ENCODE results near the gene TNRC18.

The TNRC18 gene

GRCh38 chr7:5303591-5304505, 119.8 kb downstream of the TNRC18 start:
- no peaks in the 10 kb centered on the region for H3K9me3 ChIP-seq (ENCODE audit: insufficient read depth, low read length)
- H3K36me3 ChIP-seq (ENCODE audit: low read length): no peaks in the 10 kb centered on the region
- TF ChIP-seq EZH2phosphoT487 (conservative IDR thresholded peaks at IDR 0.05; ENCODE audit: low read length): no peak
- TF ChIP-seq CTCF (IDR thresholded peaks at IDR 0.05; ENCODE audit: insufficient read depth, low read length, poor library complexity, severe bottlenecking): no peak
- H3K27ac ChIP-seq (ENCODE audit: low read depth, low read length): no peak overlapping the region
- H3K9me2 ChIP-seq (replicated peaks; ENCODE audit: insufficient read depth, low read length): no peaks in the 10 kb centered on the region
- H3K4me3 ChIP-seq (ENCODE audit: insufficient read depth, low read length, poor library complexity, severe bottlenecking): no peak overlapping the region
- H3F3A ChIP-seq (ENCODE audit: insufficient read depth): no peaks in the 10 kb centered on the region
- H3K27me3 ChIP-seq (ENCODE audit: low read length): no peaks in the 10 kb centered on the region
- no peak overlapping the region for H3K9ac ChIP-seq (ENCODE audit: low read length)
- H3K79me2 ChIP-seq (ENCODE audit: insufficient read depth, low read length): no peaks in the 10 kb centered on the region
- no peak overlapping the region for H2AFZ ChIP-seq (ENCODE audit: low read depth, low read length, severe bottlenecking)
- no peaks in the 10 kb centered on the region for H4K20me1 ChIP-seq (ENCODE audit: low read depth, low read length)
- no peak overlapping the region for H3K4me2 ChIP-seq (ENCODE audit: low read depth, low read length, poor library complexity, severe bottlenecking)

- Histone ChIP-seq H3K9me2 (replicated peaks; ENCODE audit: insufficient read depth, low read length) (no peaks in the 10 kb centered on the region), H3K4me3 (ENCODE audit: insufficient read depth, low read length, poor library complexity, severe bottlenecking) (no peak overlapping the region), H3F3A (ENCODE audit: insufficient read depth) (no peaks in the 10 kb centered on the region), H4K20me1 (ENCODE audit: low read depth, low read length) (no peaks in the 10 kb centered on the region), H3K4me2 (ENCODE audit: low read depth, low read length, poor library complexity, severe bottlenecking) (no peak overlapping the region), H3K36me3 (ENCODE audit: low read length) (no peaks in the 10 kb centered on the region), H3K9ac (ENCODE audit: low read length) (no peak overlapping the region), H3K79me2 (ENCODE audit: insufficient read depth, low read length) (no peaks in the 10 kb centered on the region), H3K27ac (ENCODE audit: low read depth, low read length) (no peak overlapping the region), H3K9me3 (ENCODE audit: insufficient read depth, low read length) (no peaks in the 10 kb centered on the region), H2AFZ (ENCODE audit: low read depth, low read length, severe bottlenecking) (no peak overlapping the region), H3K27me3 (ENCODE audit: low read length) (no peaks in the 10 kb centered on the region)
- TF ChIP-seq CTCF (IDR thresholded peaks at IDR 0.05; ENCODE audit: insufficient read depth, low read length, poor library complexity, severe bottlenecking) (no peak), EZH2phosphoT487 (conservative IDR thresholded peaks at IDR 0.05; ENCODE audit: low read length) (no peak)
These were observed 120.6 kb downstream of the TNRC18 start for GRCh38 chr7:5303061-5303460.

GRCh38 chr7:5302577-5302976, 121.1 kb downstream of the TNRC18 start:
- H3K27ac ChIP-seq (ENCODE audit: low read depth, low read length): no peak overlapping the region
- TF ChIP-seq EZH2phosphoT487 (conservative IDR thresholded peaks at IDR 0.05; ENCODE audit: low read length): no peak
- no peak for TF ChIP-seq CTCF (IDR thresholded peaks at IDR 0.05; ENCODE audit: insufficient read depth, low read length, poor library complexity, severe bottlenecking)
- H4K20me1 ChIP-seq (ENCODE audit: low read depth, low read length): no peaks in the 10 kb centered on the region

More at GRCh38 chr7:5302577-5302976, 121.1 kb downstream of the TNRC18 start:
- no peak overlapping the region for H3K4me2 ChIP-seq (ENCODE audit: low read depth, low read length, poor library complexity, severe bottlenecking)
- no peak overlapping the region for H3K9ac ChIP-seq (ENCODE audit: low read length)
- no peaks in the 10 kb centered on the region for H3F3A ChIP-seq (ENCODE audit: insufficient read depth)
- H3K36me3 ChIP-seq (ENCODE audit: low read length): no peaks in the 10 kb centered on the region
- no peaks in the 10 kb centered on the region for H3K27me3 ChIP-seq (ENCODE audit: low read length)
- no peak overlapping the region for H3K4me3 ChIP-seq (ENCODE audit: insufficient read depth, low read length, poor library complexity, severe bottlenecking)
- H3K9me2 ChIP-seq (replicated peaks; ENCODE audit: insufficient read depth, low read length): no peaks in the 10 kb centered on the region
- H3K9me3 ChIP-seq (ENCODE audit: insufficient read depth, low read length): no peaks in the 10 kb centered on the region
- no peaks in the 10 kb centered on the region for H3K79me2 ChIP-seq (ENCODE audit: insufficient read depth, low read length)
- H2AFZ ChIP-seq (ENCODE audit: low read depth, low read length, severe bottlenecking): no peak overlapping the region

Data from SU-DHL-6 (cell line).